Right forelimb (tissue), 1 donor: ENCODE measurements around the gene NRAP.

ENCODE experiments used
- DNase-seq: peaks from one replicate; pipeline ENCODE4 v3.0.0-alpha.2; 2018

Gene NRAP

GRCh38 chr10:113604572-113604971, 59.3 kb downstream of the NRAP start:
- DNase-seq: no peak

GRCh38 chr10:113603057-113603777, 60.6 kb downstream of the NRAP start:
- no peak for DNase-seq

GRCh38 chr10:113600569-113600968, 63.3 kb downstream of the NRAP start:
- no peak for DNase-seq

- DNase-seq: no peak
Measured at GRCh38 chr10:113594652-113595051, 69.2 kb downstream of the NRAP start.

- DNase-seq: no peak
Measured at GRCh38 chr10:113592380-113592779, 71.5 kb downstream of the NRAP start.

- DNase-seq: no peak
Measured at GRCh38 chr10:113590581-113590980, 73.3 kb downstream of the NRAP start.

GRCh38 chr10:113589201-113589770, 74.6 kb downstream of the NRAP start:
- DNase-seq: no peak

GRCh38 chr10:113585949-113586348, 77.9 kb downstream of the NRAP start:
- no peak for DNase-seq

GRCh38 chr10:113583571-113583970, 80.3 kb downstream of the NRAP start:
- no peak for DNase-seq

GRCh38 chr10:113581092-113581491, 82.7 kb downstream of the NRAP start:
- no peak for DNase-seq

- DNase-seq: no peak
Measured at GRCh38 chr10:113578773-113579172, 85.1 kb downstream of the NRAP start.

GRCh38 chr10:113576852-113577251, 87.0 kb downstream of the NRAP start:
- DNase-seq: peak; percentile 66

GRCh38 chr10:113573368-113573767, 90.5 kb downstream of the NRAP start:
- DNase-seq: no peak

- no peak for DNase-seq
Measured at GRCh38 chr10:113572520-113573290, 91.1 kb downstream of the NRAP start.

- peak; percentile 79 for DNase-seq
Measured at GRCh38 chr10:113569576-113569975, 94.3 kb downstream of the NRAP start.

GRCh38 chr10:113566888-113567287, 97.0 kb downstream of the NRAP start:
- DNase-seq: no peak

GRCh38 chr10:113565364-113565763, 98.5 kb downstream of the NRAP start:
- no peak for DNase-seq

- peak; percentile 85 for DNase-seq
Measured at GRCh38 chr10:113563306-113564088, 100.3 kb downstream of the NRAP start.

GRCh38 chr10:113562704-113563103, 101.1 kb downstream of the NRAP start:
- no peak for DNase-seq

GRCh38 chr10:113562069-113562468, 101.8 kb downstream of the NRAP start:
- DNase-seq: no peak

- DNase-seq: no peak
Measured at GRCh38 chr10:113561214-113561613, 102.6 kb downstream of the NRAP start.

- DNase-seq: no peak
Measured at GRCh38 chr10:113560071-113560470, 103.8 kb downstream of the NRAP start.

- no peak for DNase-seq
Measured at GRCh38 chr10:113557903-113558321, 105.9 kb downstream of the NRAP start.
